GM12801 (cell line): ENCODE results near the gene PPIL3.

Experiments
- TF ChIP-seq, protein P1 (sequence below): IDR thresholded peaks from one replicate; pipeline ENCODE4 v1.5.1; 2011; ENCODE audit warnings: control low read depth; ENCODE audit not compliant: insufficient read length; ENCODE audit errors: extremely low read depth

The PPIL3 gene

DNA sequence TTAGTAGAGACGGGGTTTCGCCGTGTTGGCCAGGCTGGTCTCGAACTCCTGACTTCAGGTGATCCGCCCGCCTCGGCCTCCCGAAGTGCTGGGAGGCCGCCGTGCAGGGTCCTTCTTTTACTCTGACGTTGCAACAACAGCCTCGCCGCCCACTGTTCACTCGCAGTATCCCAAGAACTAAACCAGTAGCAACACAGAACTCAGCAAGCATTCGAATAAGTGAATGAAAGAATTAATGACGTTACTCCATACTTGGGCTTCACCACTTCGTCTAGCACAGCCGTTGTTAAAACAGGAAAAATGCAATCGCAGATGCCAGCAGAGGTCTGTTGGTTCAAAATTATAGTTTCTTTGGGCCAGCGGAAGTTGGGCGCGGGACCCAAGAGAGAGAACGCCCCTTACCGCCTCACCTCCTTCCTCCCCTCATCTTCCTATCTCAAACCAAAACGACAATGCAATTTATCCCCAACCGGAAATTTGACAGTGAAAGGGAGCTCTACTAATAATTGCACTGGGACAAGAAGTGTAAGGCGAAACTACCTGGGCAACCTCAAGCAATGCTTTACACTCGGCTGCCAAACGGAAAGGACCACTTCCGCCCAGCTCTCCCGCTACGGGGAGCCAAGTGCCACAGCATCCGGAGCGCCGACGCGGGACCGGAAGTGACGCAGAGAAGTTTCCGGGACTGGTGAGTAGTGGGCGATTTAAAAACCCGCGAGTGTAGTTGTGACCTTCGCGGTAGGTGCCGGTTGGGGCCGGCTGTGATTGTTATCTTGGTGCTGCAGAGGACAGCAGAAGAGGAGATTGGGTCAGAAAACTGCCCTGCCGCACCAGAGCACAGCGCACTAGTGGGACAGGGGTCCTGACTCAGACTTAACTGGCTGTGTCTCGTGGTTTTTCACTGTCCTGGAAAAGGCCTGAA, at the start of gene PPIL3, which contains the start of gene NIF3L1:
Gene PPIL3, minus strand, starts transcription at position 374 of the 922 bp plus-strand sequence. CDS start 1,462 bp downstream, outside the sequence.
Gene NIF3L1, plus strand, starts transcription at position 668 of the 922 bp plus-strand sequence. CDS start 2,573 bp downstream, outside the sequence.
- TF ChIP-seq, protein P1, sequence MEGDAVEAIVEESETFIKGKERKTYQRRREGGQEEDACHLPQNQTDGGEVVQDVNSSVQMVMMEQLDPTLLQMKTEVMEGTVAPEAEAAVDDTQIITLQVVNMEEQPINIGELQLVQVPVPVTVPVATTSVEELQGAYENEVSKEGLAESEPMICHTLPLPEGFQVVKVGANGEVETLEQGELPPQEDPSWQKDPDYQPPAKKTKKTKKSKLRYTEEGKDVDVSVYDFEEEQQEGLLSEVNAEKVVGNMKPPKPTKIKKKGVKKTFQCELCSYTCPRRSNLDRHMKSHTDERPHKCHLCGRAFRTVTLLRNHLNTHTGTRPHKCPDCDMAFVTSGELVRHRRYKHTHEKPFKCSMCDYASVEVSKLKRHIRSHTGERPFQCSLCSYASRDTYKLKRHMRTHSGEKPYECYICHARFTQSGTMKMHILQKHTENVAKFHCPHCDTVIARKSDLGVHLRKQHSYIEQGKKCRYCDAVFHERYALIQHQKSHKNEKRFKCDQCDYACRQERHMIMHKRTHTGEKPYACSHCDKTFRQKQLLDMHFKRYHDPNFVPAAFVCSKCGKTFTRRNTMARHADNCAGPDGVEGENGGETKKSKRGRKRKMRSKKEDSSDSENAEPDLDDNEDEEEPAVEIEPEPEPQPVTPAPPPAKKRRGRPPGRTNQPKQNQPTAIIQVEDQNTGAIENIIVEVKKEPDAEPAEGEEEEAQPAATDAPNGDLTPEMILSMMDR = no peak

DNA sequence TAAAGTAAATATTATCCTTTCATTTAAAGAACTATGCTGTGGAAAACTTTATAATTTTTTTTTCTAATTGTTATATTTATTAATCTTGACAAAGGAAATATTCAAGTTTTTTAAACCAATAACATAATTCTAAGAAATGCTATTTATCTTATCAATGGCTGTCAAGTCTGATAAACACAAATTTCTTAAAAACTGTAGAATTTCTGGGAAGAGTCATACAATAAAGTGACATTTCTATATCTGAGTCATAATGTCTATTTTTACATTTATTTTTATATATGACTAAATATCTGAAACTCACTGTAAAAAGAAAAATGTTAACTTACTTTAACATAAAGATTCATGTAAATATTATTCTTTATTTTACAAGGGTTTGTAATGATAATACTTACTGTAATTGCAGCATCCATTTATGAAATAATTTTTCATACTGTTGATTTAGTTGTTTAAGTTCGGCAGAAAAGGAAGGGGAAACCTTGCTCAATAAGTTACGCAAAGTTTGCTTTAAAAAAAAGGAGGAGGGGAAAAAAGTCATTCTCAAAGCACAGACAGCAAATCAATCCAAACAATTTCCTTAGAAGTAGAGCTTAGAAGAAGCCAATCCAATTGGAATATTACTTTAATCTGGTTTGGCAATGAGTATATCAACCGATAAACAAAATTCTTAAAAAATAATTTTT, 42.2 kb upstream of the PPIL3 start:
- TF ChIP-seq, protein P1 = no peak

DNA sequence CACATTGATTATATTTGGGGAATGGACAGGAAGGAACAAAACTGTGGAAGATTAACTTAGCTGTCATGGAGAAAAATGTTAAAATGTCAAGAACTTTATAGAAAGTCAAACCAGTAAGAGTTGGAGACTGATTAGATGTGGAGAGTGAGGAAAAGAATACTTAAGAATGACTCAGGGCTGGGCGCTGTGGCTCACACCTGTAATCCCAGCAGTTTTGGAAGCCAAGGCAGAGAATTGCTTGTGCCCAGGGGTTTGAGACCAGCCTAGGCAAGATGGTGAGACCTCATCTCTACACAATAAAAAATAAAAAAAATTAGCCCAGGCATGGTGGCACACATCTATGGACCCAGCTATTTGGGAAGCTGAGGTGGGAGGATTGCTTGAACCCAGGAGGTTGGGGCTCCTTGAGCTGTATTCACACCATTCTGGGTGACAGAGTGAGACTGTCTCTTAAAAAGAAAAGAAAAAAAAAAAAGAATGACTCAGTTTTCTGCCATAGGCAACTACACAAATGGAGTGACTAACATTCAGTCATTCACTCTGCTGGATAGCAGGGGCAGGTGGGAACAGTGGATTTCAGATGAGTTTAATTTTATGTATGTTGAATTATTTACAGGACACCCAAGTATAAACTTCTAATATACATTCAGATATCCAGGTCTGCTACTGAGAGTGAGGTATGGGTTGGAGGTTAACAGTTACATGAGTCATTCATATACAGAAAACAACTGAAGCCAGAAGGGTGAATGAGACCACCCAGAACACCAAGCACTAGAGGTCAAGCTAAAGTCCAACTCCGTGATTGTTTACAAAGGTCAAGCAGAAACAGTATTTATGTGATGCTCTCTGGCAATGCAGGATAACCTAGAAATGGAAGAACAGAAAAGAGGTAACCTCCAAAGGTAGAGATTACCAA, 40.7 kb upstream of the PPIL3 start:
- TF ChIP-seq, protein P1 = no peak

DNA sequence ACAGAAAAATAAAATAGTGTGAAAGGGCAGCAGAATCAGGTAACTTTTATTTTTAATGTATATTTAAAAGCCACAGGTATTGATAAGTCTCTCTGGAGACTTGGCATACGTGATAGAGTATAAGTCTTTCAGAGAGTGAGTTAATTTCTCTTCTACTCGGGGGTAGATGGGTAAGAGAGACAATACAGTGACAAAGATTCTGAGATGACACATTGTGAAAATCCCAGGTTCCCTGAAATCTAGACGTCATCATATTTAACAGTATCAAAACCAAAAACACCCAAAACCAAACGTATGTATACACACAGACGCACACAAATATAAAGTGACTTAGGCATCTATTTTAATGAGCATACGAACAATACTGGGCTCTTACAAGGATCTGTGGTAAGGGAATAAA, 33.6 kb upstream of the PPIL3 start:
- TF ChIP-seq, protein P1 = no peak

DNA sequence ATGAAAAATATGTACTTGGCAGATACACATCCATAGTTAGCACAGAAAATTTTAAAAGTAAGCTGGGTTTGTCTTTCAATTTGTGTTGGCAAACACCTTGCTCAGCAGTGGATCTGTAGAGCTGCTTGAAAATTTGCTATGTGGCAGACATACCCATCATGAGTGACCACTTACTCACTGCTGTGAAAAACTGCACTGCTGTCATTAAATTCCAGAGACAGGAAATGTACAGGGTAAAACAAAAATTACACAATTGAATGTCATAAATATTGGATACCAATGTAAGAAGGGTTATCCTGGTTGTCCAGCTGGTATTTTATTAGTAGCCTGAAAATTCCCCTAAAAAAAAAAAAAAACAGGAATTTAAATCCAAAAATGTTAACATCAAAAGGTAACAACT, 24.8 kb upstream of the PPIL3 start:
- TF ChIP-seq, protein P1 = no peak

DNA sequence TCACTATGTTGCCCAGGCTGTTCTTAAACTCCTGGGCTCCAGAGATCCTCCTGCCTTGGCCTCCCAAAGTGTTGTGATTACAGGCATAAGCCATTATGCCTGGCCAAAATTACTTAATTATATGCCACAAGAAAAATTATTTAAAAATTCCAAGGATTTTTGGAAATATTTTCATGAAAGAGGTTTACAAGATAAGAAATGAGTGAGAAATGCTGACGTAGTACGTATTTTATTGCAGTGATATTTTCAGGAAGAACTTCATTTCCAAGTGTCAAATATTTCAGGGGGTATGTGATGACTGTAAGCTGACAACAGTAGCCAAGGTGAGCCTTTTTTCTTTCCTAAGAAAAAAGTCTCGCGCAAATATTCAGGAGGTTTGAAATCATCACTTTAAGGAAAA, 21.1 kb upstream of the PPIL3 start:
- TF ChIP-seq, protein P1 = no peak
